A673 (cell line): Measurements from ENCODE around the gene MRPS22. TPM values are rescaled to one million over a fixed set of nuclear protein-coding genes. Genes with fewer than 3 reads are reported as not detected.

Experiments
- BruUV-seq: library from RNA; stranded (reverse); fragments of 400-500 nt; replicated peaks from 2 replicates; lab custom pipeline; 2021; lab: Mats Ljungman, UMichigan
- CTCF ChIA-PET: fragments of 300-600 bp; sonication (Branson Sonifier 250); formaldehyde crosslinking; loops from one replicate; lab custom pipeline; 2022; ENCODE audit warnings: antibody characterized with exemption; lab: Charles Lee
- POLR2A ChIA-PET: fragments of 300-600 bp; sonication (Branson Sonifier 250); formaldehyde crosslinking; loops from one replicate; lab custom pipeline; 2022; ENCODE audit warnings: antibody characterized with exemption; ENCODE audit not compliant: low non-redundant PET; lab: Charles Lee
- DNase-seq: peaks from one replicate; pipeline ENCODE4 v3.0.0-alpha.2; 2015; ENCODE audit warnings: low spot score
- H3K27ac ChIP-seq: fragments of 200-600 bp; sonication (generic); 2 replicates; pipeline ENCODE4 v1.5.1; 2016; ENCODE audit warnings: mixed run types, low read depth, mild to moderate bottlenecking, mixed read lengths, antibody characterized with exemption, low read length; ENCODE audit not compliant: poor library complexity, severe bottlenecking
- H3K27me3 ChIP-seq: fragments of 200-600 bp; sonication (generic); replicated peaks from 2 replicates; pipeline ENCODE4 v1.6.1; 2017; ENCODE audit warnings: mixed run types, low read depth, mild to moderate bottlenecking, mixed read lengths, antibody characterized with exemption, low read length; ENCODE audit not compliant: insufficient read depth, poor library complexity
- H3K36me3 ChIP-seq: fragments of 200-600 bp; sonication (generic); 2 replicates; pipeline ENCODE4 v1.6.1; 2016; ENCODE audit warnings: mixed run types, mild to moderate bottlenecking, mixed read lengths, antibody characterized with exemption, low read length; ENCODE audit not compliant: insufficient read depth, poor library complexity, severe bottlenecking
- H3K4me1 ChIP-seq: fragments of 200-600 bp; sonication (generic); 2 replicates; pipeline ENCODE4 v1.6.1; 2017; ENCODE audit warnings: mixed run types, mild to moderate bottlenecking, mixed read lengths, antibody characterized with exemption, low read length; ENCODE audit not compliant: insufficient read depth, poor library complexity, severe bottlenecking
- H3K4me3 ChIP-seq: fragments of 200-600 bp; sonication (generic); 2 replicates; pipeline ENCODE4 v1.5.1; 2016; ENCODE audit warnings: low read depth, mixed run types, mild to moderate bottlenecking, mixed read lengths, low read length; ENCODE audit not compliant: poor library complexity, severe bottlenecking
- H3K9me3 ChIP-seq: fragments of 200-600 bp; sonication (generic); 2 replicates; pipeline ENCODE4 v1.6.1; 2016; ENCODE audit warnings: mixed run types, low read depth, mild to moderate bottlenecking, mixed read lengths, antibody characterized with exemption, low read length; ENCODE audit not compliant: poor library complexity, severe bottlenecking
- CTCF ChIP-seq: fragments of 300-800, 200-600 bp; sonication (generic); conservative IDR thresholded peaks from 2 replicates; pipeline ENCODE4 v1.5.1; 2017; ENCODE audit warnings: low read depth, mild to moderate bottlenecking, antibody characterized with exemption, low read length, moderate library complexity, mixed read lengths
- EZH2 ChIP-seq: fragments of 200-600 bp; sonication (generic); IDR thresholded peaks from 2 replicates; pipeline ENCODE4 v1.6.1; 2017; ENCODE audit warnings: borderline replicate concordance, low read depth, mild to moderate bottlenecking, mixed read lengths, antibody characterized with exemption, low read length; ENCODE audit not compliant: poor library complexity, severe bottlenecking
- intact Hi-C: fragments of 100-400 bp; cut with micrococcal nuclease; formaldehyde crosslinking; loops from one replicate; pipeline ENCODE4 v1.10.0; 2022; ENCODE audit not compliant: unreplicated experiment
- total RNA-seq: library from RNA; stranded (reverse); gene quantifications from 2 replicates; pipeline ENCODE4 v1.2.3, GENCODE V29; 2021

Gene MRPS22
- total RNA-seq, 1 experiment from 2014 or later, result 61.9 TPM

- TF ChIP-seq CTCF, result no peak
- TF ChIP-seq EZH2, result no peak
- Histone ChIP-seq H3K4me3 (no peak overlapping the region), H3K27ac (no peak overlapping the region), H3K4me1 (no peaks in the 10 kb centered on the region), H3K27me3 (no peaks in the 10 kb centered on the region), H3K36me3 (no peaks in the 10 kb centered on the region), H3K9me3 (no peaks in the 10 kb centered on the region)
- no TSS peak for BruUV-seq
- ChIA-PET CTCF (no interaction called here), POLR2A (no interaction called here)
- intact Hi-C loops, result no loop called here
- DNase-seq, result no peak
Observed at GRCh38 chr3:139297588-139298311, 46.1 kb upstream of the MRPS22 start.

GRCh38 chr3:139299261-139300132, 44.3 kb upstream of the MRPS22 start:
- no TSS peak for BruUV-seq
- H3K27ac ChIP-seq, result no peak overlapping the region

GRCh38 chr3:139300416-139300815, 43.4 kb upstream of the MRPS22 start:
- ChIA-PET POLR2A (no interaction called here), CTCF (no interaction called here)
- Histone ChIP-seq H3K36me3 (no peaks in the 10 kb centered on the region), H3K4me1 (no peaks in the 10 kb centered on the region), H3K4me3 (no peak overlapping the region), H3K27me3 (no peaks in the 10 kb centered on the region), H3K9me3 (no peaks in the 10 kb centered on the region), H3K27ac (no peak overlapping the region)
- DNase-seq, result no peak
- intact Hi-C loops, result no loop called here
- no TSS peak for BruUV-seq
- no peak for TF ChIP-seq CTCF
- TF ChIP-seq EZH2, result no peak

More at GRCh38 chr3:139299261-139300132, 44.3 kb upstream of the MRPS22 start:
- H3K9me3 ChIP-seq, result no peaks in the 10 kb centered on the region
- DNase-seq, result peak; percentile 18
- intact Hi-C loops, result no loop called here
- no peaks in the 10 kb centered on the region for H3K4me1 ChIP-seq
- CTCF ChIA-PET, result no interaction called here
- no peaks in the 10 kb centered on the region for H3K27me3 ChIP-seq
- H3K36me3 ChIP-seq, result no peaks in the 10 kb centered on the region
- no peak overlapping the region for H3K4me3 ChIP-seq
- no peak for TF ChIP-seq CTCF
- TF ChIP-seq EZH2, result no peak
- POLR2A ChIA-PET, result no interaction called here
